ENCODE data around the gene PPP1R1B. TPM values are rescaled to one million over a fixed set of nuclear protein-coding genes. Genes with fewer than 3 reads are reported as not detected.

PPP1R1B gene
- total RNA-seq, 4 donors from 2014 or later, result 43.7 to 112 (median 70.4) TPM

- no peak for DNase-seq (ENCODE audit: low spot score in 2 of 2)
- H3K9me3 ChIP-seq, result no peaks in the 10 kb centered on the region
- TF ChIP-seq POLR2A (IDR thresholded peaks at IDR 0.05) (no peak), CTCF (IDR thresholded peaks at IDR 0.05) (no peak), EP300 (IDR thresholded peaks at IDR 0.05) (no peak), POLR2AphosphoS5 (IDR thresholded peaks at IDR 0.05) (no peak)
- 76% methylated on average over 8 of the region's 12 CpGs for WGBS
- H3K27ac ChIP-seq, result peak overlapping the region; percentile 28
- no peak overlapping the region for H3K4me3 ChIP-seq
- H3K27me3 ChIP-seq, result no peaks in the 10 kb centered on the region
- H3K36me3 ChIP-seq, result peaks cover 28% of the 10 kb centered on the region
- H3K4me1 ChIP-seq, result peaks cover 25% of the 10 kb centered on the region
These were observed 26.5 kb downstream of the PPP1R1B start for GRCh38 chr17:39653316-39653661.

GRCh38 chr17:39653662-39654331 lies 27.0 kb downstream of the PPP1R1B start:
- no peak for DNase-seq (ENCODE audit: low spot score in 2 of 2)
- no peaks in the 10 kb centered on the region for H3K9me3 ChIP-seq
- 68% methylated on average over 14 of the region's 14 CpGs for WGBS
- peaks cover 25% of the 10 kb centered on the region for H3K4me1 ChIP-seq
- no peak overlapping the region for H3K4me3 ChIP-seq
- TF ChIP-seq POLR2AphosphoS5 (IDR thresholded peaks at IDR 0.05) (no peak), POLR2A (IDR thresholded peaks at IDR 0.05) (no peak), CTCF (IDR thresholded peaks at IDR 0.05) (peak; percentile 61 to 79), EP300 (IDR thresholded peaks at IDR 0.05) (no peak)
- H3K27me3 ChIP-seq, result no peaks in the 10 kb centered on the region
- peaks cover 32% of the 10 kb centered on the region for H3K36me3 ChIP-seq
- no peak overlapping the region for H3K27ac ChIP-seq

- WGBS, result 98% methylated on average over 2 of the region's 2 CpGs
- H3K36me3 ChIP-seq, result peaks cover 44% of the 10 kb centered on the region
- H3K4me1 ChIP-seq, result peaks cover 31% of the 10 kb centered on the region
- H3K27ac ChIP-seq, result no peak overlapping the region
- H3K27me3 ChIP-seq, result no peaks in the 10 kb centered on the region
- no peak overlapping the region for H3K4me3 ChIP-seq
- TF ChIP-seq EP300 (IDR thresholded peaks at IDR 0.05) (no peak), POLR2A (IDR thresholded peaks at IDR 0.05) (no peak)
- no peak for DNase-seq (ENCODE audit: low spot score in 2 of 2)
- no peaks in the 10 kb centered on the region for H3K9me3 ChIP-seq
These were observed 28.4 kb downstream of the PPP1R1B start for GRCh38 chr17:39655105-39655504.

GRCh38 chr17:39658346-39658745 lies 31.6 kb downstream of the PPP1R1B start:
- Histone ChIP-seq H3K36me3 (peaks cover 66% of the 10 kb centered on the region), H3K4me1 (peaks cover 36% of the 10 kb centered on the region), H3K9me3 (no peaks in the 10 kb centered on the region), H3K27ac (no peak overlapping the region), H3K4me3 (no peak overlapping the region), H3K27me3 (no peaks in the 10 kb centered on the region)
- TF ChIP-seq CTCF (IDR thresholded peaks at IDR 0.05) (no peak), EP300 (IDR thresholded peaks at IDR 0.05) (no peak), POLR2AphosphoS5 (IDR thresholded peaks at IDR 0.05) (no peak), POLR2A (IDR thresholded peaks at IDR 0.05) (no peak)
- 100% methylated on average over 1 of the region's 11 CpGs for WGBS
- DNase-seq (ENCODE audit: low spot score in 2 of 2), result no peak

GRCh38 chr17:39658760-39659159 lies 32.0 kb downstream of the PPP1R1B start:
- H3K4me3 ChIP-seq, result no peak overlapping the region
- no peaks in the 10 kb centered on the region for H3K27me3 ChIP-seq
- H3K27ac ChIP-seq, result no peak overlapping the region
- no peak for DNase-seq (ENCODE audit: low spot score in 2 of 2)
- TF ChIP-seq EP300 (IDR thresholded peaks at IDR 0.05) (no peak), CTCF (IDR thresholded peaks at IDR 0.05) (no peak), POLR2AphosphoS5 (IDR thresholded peaks at IDR 0.05) (no peak), POLR2A (IDR thresholded peaks at IDR 0.05) (no peak)
- H3K4me1 ChIP-seq, result peaks cover 36% of the 10 kb centered on the region
- H3K9me3 ChIP-seq, result no peaks in the 10 kb centered on the region
- 92% methylated on average over 3 of the region's 3 CpGs for WGBS
- H3K36me3 ChIP-seq, result peaks cover 66% of the 10 kb centered on the region

Data from suprapubic skin (tissue), 4 donors.